Measurements from ENCODE around the gene SCARF2. TPM values are rescaled to one million over a fixed set of nuclear protein-coding genes. Genes with fewer than 3 reads are reported as not detected.
"Not testable (repeated sequence)": the region's sequence is repeated elsewhere in the genome, so short reads cannot be mapped to it uniquely, and the experiment has no call there.

SCARF2 gene
- total RNA-seq, 1 donor from 2014 or later, result 17.6 TPM

DNA sequence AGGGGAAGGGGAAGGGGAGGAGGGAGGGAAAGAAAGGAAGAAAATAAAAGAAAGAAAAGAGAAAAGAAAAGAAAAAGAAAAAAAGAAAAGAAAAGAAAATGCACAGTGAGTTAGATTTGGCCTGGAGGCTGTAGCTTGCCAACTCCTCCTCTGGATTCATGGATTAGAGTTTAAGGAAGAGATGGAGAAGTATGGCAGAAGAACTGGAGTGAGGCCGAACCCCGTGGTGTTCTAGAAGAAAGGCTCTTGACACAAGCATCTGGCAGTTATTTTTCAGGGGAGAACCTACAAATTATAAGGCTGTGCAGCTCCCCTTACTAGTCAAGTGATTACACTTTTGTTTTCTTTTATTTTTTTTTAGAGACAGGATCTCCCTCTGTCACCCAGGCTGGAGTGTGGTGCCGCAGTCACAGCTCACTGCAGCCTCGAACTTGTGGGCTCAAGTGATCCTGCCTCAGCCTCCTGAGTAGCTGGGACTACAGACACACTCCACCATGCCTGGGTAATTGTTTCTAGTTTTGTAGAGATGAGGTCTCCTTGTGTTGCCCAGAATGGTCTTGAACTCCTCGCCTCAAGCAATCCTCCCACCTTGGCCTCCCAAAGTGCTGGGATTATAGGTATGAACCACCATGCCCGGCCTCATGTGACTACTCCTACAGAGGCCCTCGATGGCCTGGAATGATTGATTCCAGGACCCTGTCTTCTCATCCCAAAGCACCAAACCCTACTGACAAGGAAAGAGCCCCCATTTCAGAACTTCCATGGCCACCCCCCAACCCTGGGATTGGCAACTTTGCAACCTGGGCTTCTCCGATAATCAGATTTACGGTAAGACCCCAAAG is 24.2 kb downstream of the SCARF2 start:
- no peak for DNase-seq (ENCODE audit: low spot score)

GRCh38 chr22:20412474-20413216 is 25.0 kb downstream of the SCARF2 start:
- no peak for DNase-seq (ENCODE audit: low spot score)

DNA sequence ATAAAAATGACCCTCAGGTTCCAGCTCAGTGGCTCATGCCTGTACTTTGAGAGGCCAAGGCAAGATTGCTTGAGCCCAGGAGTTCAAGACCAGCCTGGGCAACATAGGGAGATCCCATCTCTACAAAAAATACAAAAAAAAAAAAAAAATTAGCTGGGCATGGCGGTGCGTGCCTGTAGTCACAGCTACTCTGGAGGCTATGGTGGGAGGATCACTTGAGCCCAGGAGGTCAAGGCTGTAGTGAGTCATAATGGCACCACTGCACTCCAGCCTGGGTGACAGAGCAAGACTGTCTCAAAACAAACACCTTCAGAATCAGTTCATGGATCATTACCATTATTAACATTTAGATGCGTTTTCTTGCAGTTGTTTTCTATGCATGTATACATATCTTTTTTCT is 28.2 kb downstream of the SCARF2 start:
- not testable (repeated sequence) for DNase-seq (ENCODE audit: low spot score)

- DNase-seq (ENCODE audit: low spot score), result no peak
Observed at GRCh38 chr22:20408891-20409290, 28.7 kb downstream of the SCARF2 start.

DNA sequence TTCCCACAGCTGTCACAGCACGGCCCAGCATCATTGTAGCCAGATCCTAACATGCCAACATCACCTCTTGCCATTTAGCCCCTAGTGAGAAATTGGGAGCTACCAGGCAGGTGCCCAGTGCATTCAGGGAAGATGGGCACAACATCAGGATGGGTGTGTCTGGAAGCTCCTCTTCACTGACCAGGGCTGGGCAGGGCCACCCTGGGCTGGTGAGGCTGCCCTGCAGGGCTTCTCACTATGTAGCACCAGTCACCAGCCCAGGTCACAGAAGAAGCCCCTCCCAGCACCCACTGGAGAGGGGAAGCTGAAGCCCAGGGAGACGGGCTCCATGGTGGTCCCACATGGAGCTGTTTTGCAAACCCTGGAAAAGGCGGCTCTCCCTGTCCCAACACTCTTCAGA is 29.8 kb downstream of the SCARF2 start:
- DNase-seq (ENCODE audit: low spot score), result no peak

GRCh38 chr22:20406686-20407408 is 30.8 kb downstream of the SCARF2 start:
- DNase-seq (ENCODE audit: low spot score), result no peak

DNA sequence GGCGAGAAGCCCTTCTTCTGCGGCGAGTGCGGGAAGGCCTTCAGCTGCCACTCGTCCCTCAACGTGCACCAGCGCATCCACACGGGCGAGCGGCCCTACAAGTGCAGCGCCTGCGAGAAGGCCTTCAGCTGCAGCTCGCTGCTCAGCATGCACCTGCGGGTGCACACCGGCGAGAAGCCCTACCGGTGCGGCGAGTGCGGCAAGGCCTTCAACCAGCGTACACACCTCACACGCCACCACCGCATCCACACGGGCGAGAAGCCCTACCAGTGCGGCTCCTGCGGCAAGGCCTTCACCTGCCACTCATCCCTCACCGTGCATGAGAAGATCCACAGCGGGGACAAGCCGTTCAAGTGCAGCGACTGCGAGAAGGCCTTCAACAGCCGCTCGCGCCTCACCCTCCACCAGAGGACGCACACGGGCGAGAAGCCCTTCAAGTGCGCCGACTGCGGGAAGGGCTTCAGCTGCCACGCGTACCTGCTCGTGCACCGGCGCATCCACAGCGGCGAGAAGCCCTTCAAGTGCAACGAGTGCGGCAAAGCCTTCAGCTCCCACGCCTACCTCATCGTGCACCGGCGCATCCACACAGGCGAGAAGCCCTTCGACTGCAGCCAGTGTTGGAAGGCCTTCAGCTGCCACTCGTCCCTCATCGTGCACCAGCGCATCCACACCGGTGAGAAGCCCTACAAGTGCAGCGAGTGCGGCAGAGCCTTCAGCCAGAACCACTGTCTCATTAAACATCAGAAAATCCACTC is 31.5 kb downstream of the SCARF2 start:
- DNase-seq (ENCODE audit: low spot score), result no peak

- DNase-seq (ENCODE audit: low spot score), result no peak
Observed at GRCh38 chr22:20405291-20405930, 32.2 kb downstream of the SCARF2 start.

DNA sequence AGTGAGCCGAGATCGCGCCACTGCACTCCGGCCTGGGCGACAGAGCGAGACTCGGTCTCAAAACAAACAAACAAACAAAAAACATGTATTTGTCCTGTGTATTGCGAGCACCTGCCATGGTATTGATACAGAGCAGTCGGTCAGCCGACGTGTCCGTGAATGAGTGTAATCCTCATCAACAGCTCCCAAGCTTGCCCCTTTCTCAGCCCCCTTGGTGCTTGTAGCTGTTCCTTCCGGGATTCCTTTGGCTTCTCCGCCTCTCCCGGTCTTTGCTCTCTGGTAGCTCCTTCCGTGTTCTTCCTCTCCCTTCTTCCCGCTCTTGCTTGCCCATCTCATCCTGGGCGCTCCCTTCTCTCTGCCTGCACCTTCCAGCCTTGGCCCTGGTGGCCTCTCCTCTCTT is 32.7 kb downstream of the SCARF2 start:
- no peak for DNase-seq (ENCODE audit: low spot score)

GRCh38 chr22:20403779-20404140 is 33.9 kb downstream of the SCARF2 start:
- DNase-seq (ENCODE audit: low spot score), result no peak

DNA sequence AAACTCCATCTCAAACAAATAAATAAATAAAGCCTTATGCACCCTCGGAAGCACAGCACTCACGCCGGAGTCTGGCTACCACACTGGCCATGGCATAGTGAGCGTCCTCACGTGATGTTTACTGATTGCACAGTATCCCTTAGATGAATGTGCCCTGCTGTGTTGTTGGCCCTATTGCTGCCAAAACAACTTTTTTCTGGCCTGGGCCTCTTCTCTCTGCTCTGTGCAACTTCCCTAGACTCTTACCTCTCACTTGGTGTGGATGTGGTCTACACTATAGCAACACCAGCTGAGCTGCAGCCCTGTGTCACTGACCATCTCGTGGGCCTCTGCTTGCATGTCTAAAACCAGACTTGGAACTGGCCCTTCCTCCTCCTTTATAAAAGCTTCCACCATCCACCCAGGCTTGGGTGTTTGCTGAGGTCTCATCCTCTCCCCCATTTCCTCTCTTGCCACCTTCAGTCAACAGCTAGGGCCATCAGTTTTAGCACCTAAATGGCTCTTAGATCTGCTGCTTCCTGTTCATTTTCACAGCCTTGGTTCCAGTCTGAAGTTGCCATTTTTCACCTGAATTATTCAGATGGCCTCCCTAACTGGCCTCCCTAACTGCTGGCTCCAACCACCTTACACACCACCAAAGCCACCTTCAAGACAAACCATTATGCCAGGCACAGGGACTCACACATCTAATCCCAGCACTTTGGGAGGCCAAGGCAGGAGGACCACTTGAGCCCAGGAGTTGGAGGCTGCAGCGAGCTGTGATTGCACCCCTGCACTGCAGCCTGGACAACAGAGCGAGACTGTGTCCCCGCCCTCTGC is 34.5 kb downstream of the SCARF2 start:
- DNase-seq (ENCODE audit: low spot score), result no peak

- no peak for DNase-seq (ENCODE audit: low spot score)
Observed at GRCh38 chr22:20401376-20402014, 36.1 kb downstream of the SCARF2 start.

GRCh38 chr22:20400606-20401375 is 36.8 kb downstream of the SCARF2 start:
- no peak for DNase-seq (ENCODE audit: low spot score)

- no peak for DNase-seq (ENCODE audit: low spot score)
Observed at GRCh38 chr22:20399866-20400605, 37.6 kb downstream of the SCARF2 start.

DNA sequence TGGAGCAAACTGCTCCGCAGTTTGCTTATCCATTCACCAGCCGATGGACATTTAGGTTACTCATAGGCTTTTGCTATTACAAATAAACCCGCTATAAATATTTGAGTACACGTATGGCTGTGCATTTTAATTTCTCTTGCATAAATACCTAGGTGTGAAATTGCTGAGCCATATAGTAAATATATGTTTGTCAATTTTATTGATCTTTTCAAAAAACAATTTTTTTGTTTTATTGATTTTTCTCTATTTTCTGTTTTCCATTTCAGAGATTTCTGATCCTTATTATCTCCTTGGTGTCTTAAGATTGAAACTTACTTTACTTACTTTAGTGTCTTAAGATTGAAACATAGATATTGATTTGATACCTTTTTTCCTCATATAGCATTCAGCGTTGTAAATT is 39.2 kb downstream of the SCARF2 start:
- no peak for DNase-seq (ENCODE audit: low spot score)

DNA sequence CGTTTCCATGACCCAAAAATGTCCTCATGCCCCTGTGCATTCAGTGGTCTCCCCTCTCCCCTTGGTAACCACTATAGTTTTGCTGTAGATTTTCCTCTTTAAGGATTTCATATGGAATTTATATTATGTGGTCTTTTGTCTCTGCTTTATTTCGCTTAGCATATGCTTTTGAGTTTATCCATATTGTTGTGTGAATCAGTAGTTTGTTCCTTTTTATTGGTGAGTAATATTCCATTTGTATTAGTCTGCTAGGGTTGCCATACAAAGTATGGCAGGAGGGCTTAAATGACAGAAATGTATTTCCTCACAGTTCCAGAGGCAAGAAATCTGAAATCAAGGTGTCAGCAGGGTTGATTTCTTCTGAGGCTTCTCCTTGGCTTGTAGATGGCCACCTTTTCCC is 40.1 kb downstream of the SCARF2 start:
- DNase-seq (ENCODE audit: low spot score), result no peak

DNA sequence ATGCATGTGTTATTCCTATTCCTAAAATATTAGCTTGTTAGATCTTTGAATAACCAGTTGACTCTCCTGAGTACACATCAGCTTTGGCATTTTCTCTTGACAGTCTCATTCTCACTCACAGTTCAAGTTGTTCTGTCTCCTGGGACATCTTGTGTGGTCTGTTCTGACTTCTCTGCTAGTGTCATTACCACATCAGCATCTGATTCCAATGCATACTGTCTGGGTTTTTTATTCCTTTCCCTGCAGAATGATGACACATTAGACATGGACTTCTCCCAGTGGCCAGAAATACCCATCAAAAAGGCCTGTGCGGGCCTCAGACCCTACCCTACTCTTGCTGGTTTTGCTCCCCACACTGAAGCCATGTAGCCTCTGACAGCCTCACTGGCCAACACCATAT is 41.0 kb downstream of the SCARF2 start:
- DNase-seq (ENCODE audit: low spot score), result no peak

DNA sequence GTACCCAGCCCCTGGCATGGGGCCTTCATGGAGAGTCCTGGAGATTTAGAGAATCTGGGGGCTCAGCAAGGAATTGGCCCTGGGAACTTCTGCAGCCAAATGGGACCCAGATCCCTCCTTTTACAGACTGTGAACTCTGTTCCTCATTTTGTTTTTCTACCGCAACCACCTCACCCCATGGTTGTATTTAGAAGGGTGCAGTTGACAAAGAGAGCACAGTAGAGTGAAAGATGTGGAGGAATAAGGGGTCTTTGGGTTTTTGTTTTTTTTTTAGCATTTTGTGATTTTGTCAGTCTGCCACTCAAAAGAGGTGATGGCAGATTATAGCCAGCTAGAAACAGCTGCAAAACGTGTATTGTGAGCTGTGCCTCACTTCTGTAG is 41.7 kb downstream of the SCARF2 start:
- no peak for DNase-seq (ENCODE audit: low spot score)

Data from mucosa of gallbladder (tissue), 1 donor.